H9 (cell line): Measurements from ENCODE around the gene SRPK2. TPM values are rescaled to one million over a fixed set of nuclear protein-coding genes. Genes with fewer than 3 reads are reported as not detected.
A peak's percentile ranks its signal among the peaks of the same experiment; 100 is the strongest.
"Not testable (repeated sequence)": the region's sequence is repeated elsewhere in the genome, so short reads cannot be mapped to it uniquely, and the experiment has no call there.

ENCODE experiments used
- DNase-seq: peaks from one replicate; pipeline ENCODE4 v3.0.0-alpha.2; 2017
- H2AFZ ChIP-seq: one replicate; pipeline ENCODE4 v1.6.1; 2013; ENCODE audit warnings: mild to moderate bottlenecking, low read length, control low read depth, moderate library complexity
- H2AK5ac ChIP-seq: 2 replicates; pipeline ENCODE4 v1.6.1; 2013; ENCODE audit warnings: low read length, control low read depth, mixed read lengths; ENCODE audit not compliant: insufficient read length
- H2BK120ac ChIP-seq: one replicate; pipeline ENCODE4 v1.6.1; 2013; ENCODE audit warnings: low read depth, mild to moderate bottlenecking, low read length, control low read depth, inconsistent platforms; ENCODE audit not compliant: poor library complexity, severe bottlenecking
- H2BK12ac ChIP-seq: 2 replicates; pipeline ENCODE4 v1.6.1; 2013; ENCODE audit warnings: low read length, control low read depth, mixed read lengths, low read depth; ENCODE audit not compliant: insufficient read length
- H2BK15ac ChIP-seq: 2 replicates; pipeline ENCODE4 v1.6.1; 2013; ENCODE audit warnings: low read depth, low read length, control low read depth
- H2BK20ac ChIP-seq: one replicate; pipeline ENCODE4 v1.6.1; 2013; ENCODE audit warnings: low read depth, mild to moderate bottlenecking, low read length, control low read depth, inconsistent platforms; ENCODE audit not compliant: poor library complexity, severe bottlenecking
- H2BK5ac ChIP-seq: 2 replicates; pipeline ENCODE4 v1.6.1; 2013; ENCODE audit warnings: low read length, control low read depth, mixed read lengths; ENCODE audit not compliant: insufficient read length
- H3K14ac ChIP-seq: 2 replicates; pipeline ENCODE4 v1.6.1; 2013; ENCODE audit warnings: low read length, control low read depth; ENCODE audit not compliant: insufficient read depth
- H3K18ac ChIP-seq: 2 replicates; pipeline ENCODE4 v1.6.1; 2013; ENCODE audit warnings: low read depth, mild to moderate bottlenecking, mixed read lengths, low read length, control low read depth; ENCODE audit not compliant: insufficient read length
- H3K23ac ChIP-seq: 2 replicates; pipeline ENCODE4 v1.6.1; 2013; ENCODE audit warnings: low read length, control low read depth, mixed read lengths, low read depth; ENCODE audit not compliant: insufficient read length
- H3K23me2 ChIP-seq: 2 replicates; pipeline ENCODE4 v1.6.1; 2013; ENCODE audit warnings: low read depth, mild to moderate bottlenecking, mixed read lengths, low read length, control low read depth; ENCODE audit not compliant: insufficient read length, poor library complexity, severe bottlenecking
- H3K27ac ChIP-seq: 2 replicates; pipeline ENCODE4 v1.5.1; 2013; ENCODE audit warnings: low read length, control low read depth, mixed read lengths, low read depth; ENCODE audit not compliant: insufficient read length
- H3K27me3 ChIP-seq: 2 replicates; pipeline ENCODE4 v1.6.1; 2013; ENCODE audit warnings: low read length, control low read depth, inconsistent platforms; ENCODE audit not compliant: insufficient read depth
- H3K4ac ChIP-seq: 2 replicates; pipeline ENCODE4 v1.6.1; 2013; ENCODE audit warnings: low read depth, mild to moderate bottlenecking, control low read depth, inconsistent platforms, low read length, moderate library complexity
- H3K4me1 ChIP-seq: 2 replicates; pipeline ENCODE4 v1.6.1; 2013; ENCODE audit warnings: low read length, control low read depth, inconsistent platforms; ENCODE audit not compliant: insufficient read depth
- H3K4me2 ChIP-seq: 2 replicates; pipeline ENCODE4 v1.6.1; 2013; ENCODE audit warnings: low read length, control low read depth, mixed read lengths; ENCODE audit not compliant: insufficient read length, insufficient read depth
- H3K56ac ChIP-seq: 2 replicates; pipeline ENCODE4 v1.6.1; 2013; ENCODE audit warnings: low read depth, mild to moderate bottlenecking, mixed read lengths, low read length, control low read depth; ENCODE audit not compliant: insufficient read length
- H3K79me1 ChIP-seq: 2 replicates; pipeline ENCODE4 v1.6.1; 2013; ENCODE audit warnings: low read depth, mild to moderate bottlenecking, moderate library complexity, low read length, control low read depth, inconsistent platforms; ENCODE audit not compliant: insufficient read depth, poor library complexity, severe bottlenecking
- H3K79me2 ChIP-seq: 2 replicates; pipeline ENCODE4 v1.6.1; 2013; ENCODE audit warnings: low read length, control low read depth, inconsistent platforms; ENCODE audit not compliant: insufficient read depth
- H3K9ac ChIP-seq: 2 replicates; pipeline ENCODE4 v1.6.1; 2013; ENCODE audit warnings: low read length, control low read depth, mixed read lengths; ENCODE audit not compliant: insufficient read length; ENCODE audit errors: extremely low read depth
- H3K9me3 ChIP-seq: one replicate; pipeline ENCODE4 v1.6.1; 2013; ENCODE audit warnings: low read depth, low read length, inconsistent platforms; ENCODE audit not compliant: control insufficient read depth
- H3T11ph ChIP-seq: one replicate; pipeline ENCODE4 v1.6.1; 2013; ENCODE audit warnings: mild to moderate bottlenecking, low read length, control low read depth, inconsistent platforms
- H4K20me1 ChIP-seq: one replicate; pipeline ENCODE4 v1.6.1; 2013; ENCODE audit not compliant: control insufficient read depth, insufficient read length, insufficient read depth
- H4K5ac ChIP-seq: 2 replicates; pipeline ENCODE4 v1.6.1; 2013; ENCODE audit warnings: low read depth, mild to moderate bottlenecking, mixed read lengths, low read length, control low read depth; ENCODE audit not compliant: insufficient read length
- H4K8ac ChIP-seq: replicated peaks from 2 replicates; pipeline ENCODE4 v1.6.1; 2013; ENCODE audit warnings: low read length, control low read depth, mixed read lengths, low read depth; ENCODE audit not compliant: insufficient read length
- H4K91ac ChIP-seq: 2 replicates; pipeline ENCODE4 v1.6.1; 2013; ENCODE audit warnings: low read depth, mild to moderate bottlenecking, moderate library complexity, mixed read lengths, low read length, control low read depth; ENCODE audit not compliant: insufficient read length
- H3K27ac Mint-ChIP-seq, 3 experiments: 2 replicates in 2 of 3; 3 replicates in 1 of 3; pipeline ENCODE4 v1.8.0; 2020 to 2021; ENCODE audit warnings: mixed read lengths in 3 of 3, mild to moderate bottlenecking in 1 of 3, moderate library complexity in 1 of 3
- H3K27me3 Mint-ChIP-seq: 2 replicates; pipeline ENCODE4 v1.8.0; 2021; ENCODE audit warnings: low read depth, mild to moderate bottlenecking, moderate library complexity, mixed read lengths
- H3K36me3 Mint-ChIP-seq, 3 experiments: 2 replicates in 2 of 3; 3 replicates in 1 of 3; pipeline ENCODE4 v1.8.0; 2020 to 2021; ENCODE audit warnings: low read depth in 3 of 3, mixed read lengths in 3 of 3; ENCODE audit not compliant: insufficient read depth in 1 of 3
- H3K4me1 Mint-ChIP-seq, 2 experiments: 2 replicates each; pipeline ENCODE4 v1.8.0; 2020; ENCODE audit warnings: mixed read lengths in 2 of 2
- H3K4me3 Mint-ChIP-seq, 2 experiments: 2 replicates in 1 of 2; 3 replicates in 1 of 2; pipeline ENCODE4 v1.8.0; 2020 to 2021; ENCODE audit warnings: mild to moderate bottlenecking in 2 of 2, mixed read lengths in 2 of 2, moderate library complexity in 1 of 2
- H3K9me3 Mint-ChIP-seq, 2 experiments: 2 replicates in 1 of 2; 3 replicates in 1 of 2; pipeline ENCODE4 v1.8.0; 2020; ENCODE audit warnings: mild to moderate bottlenecking in 2 of 2, mixed read lengths in 2 of 2, moderate library complexity in 1 of 2
- WGBS: extraction: QIAGEN DNeasy Blood & Tissue Kit; methylation state at CpG from one replicate; pipeline ENCODE4 v1.1.7; 2013; ENCODE audit warnings: missing lambda C conversion rate, low lambda C conversion rate, mixed read lengths; ENCODE audit not compliant: insufficient read length; ENCODE audit errors: extremely low coverage; 5-methylcytosine and 5-hydroxymethylcytosine counted together
- total RNA-seq: library from RNA; stranded (reverse); gene quantifications from 2 replicates; pipeline ENCODE4 v1.2.1, GENCODE V29; 2021
- TF ChIP-seq, protein P1 (sequence below): fragments of 200-600 bp; sonication (generic); conservative IDR thresholded peaks from 3 replicates; pipeline ENCODE4 v1.8.0; 2021; ENCODE audit warnings: antibody characterized with exemption, mild to moderate bottlenecking

The SRPK2 gene
- total RNA-seq, 1 experiment from 2014 or later, result 41.1 TPM

DNA sequence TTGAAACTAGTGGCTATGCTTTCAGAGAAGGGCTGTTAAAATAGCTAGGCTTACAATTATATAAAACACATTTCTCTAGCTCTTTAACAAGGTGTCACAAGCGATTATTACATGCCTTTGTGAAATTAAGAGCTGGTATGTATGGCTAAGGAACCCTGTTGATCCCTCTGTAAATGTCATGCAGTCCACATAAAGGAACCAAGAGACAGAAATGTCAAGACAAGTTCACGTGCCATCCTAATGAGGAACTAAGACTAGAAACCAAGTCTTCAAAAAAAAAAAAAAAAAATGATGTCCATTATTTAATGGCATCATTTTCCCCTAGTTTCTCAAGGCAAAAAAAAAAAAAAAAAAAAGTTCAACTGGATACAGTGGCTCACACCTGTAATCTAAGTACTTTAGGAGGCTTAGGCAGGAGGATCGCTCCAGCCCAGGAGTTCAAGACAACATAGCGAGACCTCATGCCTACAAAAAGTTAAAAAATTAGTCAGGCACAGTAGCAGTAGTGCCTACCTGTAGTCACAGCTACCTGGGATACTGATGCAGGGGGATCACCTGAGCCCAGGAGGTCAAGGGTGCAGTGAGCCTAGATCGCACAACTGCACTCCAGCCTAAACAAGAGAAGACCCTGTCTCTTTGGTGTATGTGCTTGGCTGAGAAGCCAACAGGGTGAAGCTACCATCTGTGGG lies 63.4 kb downstream of the SRPK2 start:
- H3K27ac ChIP-seq, result no peak overlapping the region
- no peak overlapping the region for H3K18ac ChIP-seq
- no peak overlapping the region for H3K9ac ChIP-seq
- WGBS, result no CpG with 5 or more reads among the region's 5 CpGs
- Mint-ChIP-seq H3K4me3 (no peak overlapping the region), H3K36me3 (peaks cover 6 to 14% (median 8%) of the 10 kb centered on the region in 3 experiments; a peak in 6 of 7 replicates), H3K4me1 (peaks cover 0 to 6% of the 10 kb centered on the region in 2 experiments; a peak in 1 of 4 replicates), H3K27me3 (no peaks in the 10 kb centered on the region), H3K27ac (peak overlapping the region in 1 of 3 experiments; percentile 12; a peak in 1 of 7 replicates), H3K9me3 (no peaks in the 10 kb centered on the region)
- TF ChIP-seq, protein P1, sequence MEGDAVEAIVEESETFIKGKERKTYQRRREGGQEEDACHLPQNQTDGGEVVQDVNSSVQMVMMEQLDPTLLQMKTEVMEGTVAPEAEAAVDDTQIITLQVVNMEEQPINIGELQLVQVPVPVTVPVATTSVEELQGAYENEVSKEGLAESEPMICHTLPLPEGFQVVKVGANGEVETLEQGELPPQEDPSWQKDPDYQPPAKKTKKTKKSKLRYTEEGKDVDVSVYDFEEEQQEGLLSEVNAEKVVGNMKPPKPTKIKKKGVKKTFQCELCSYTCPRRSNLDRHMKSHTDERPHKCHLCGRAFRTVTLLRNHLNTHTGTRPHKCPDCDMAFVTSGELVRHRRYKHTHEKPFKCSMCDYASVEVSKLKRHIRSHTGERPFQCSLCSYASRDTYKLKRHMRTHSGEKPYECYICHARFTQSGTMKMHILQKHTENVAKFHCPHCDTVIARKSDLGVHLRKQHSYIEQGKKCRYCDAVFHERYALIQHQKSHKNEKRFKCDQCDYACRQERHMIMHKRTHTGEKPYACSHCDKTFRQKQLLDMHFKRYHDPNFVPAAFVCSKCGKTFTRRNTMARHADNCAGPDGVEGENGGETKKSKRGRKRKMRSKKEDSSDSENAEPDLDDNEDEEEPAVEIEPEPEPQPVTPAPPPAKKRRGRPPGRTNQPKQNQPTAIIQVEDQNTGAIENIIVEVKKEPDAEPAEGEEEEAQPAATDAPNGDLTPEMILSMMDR, result no peak
- H3K79me1 ChIP-seq, result peaks cover 6% of the 10 kb centered on the region
- H3K79me2 ChIP-seq, result peaks cover 14% of the 10 kb centered on the region; the same call in 1 of the 2 replicates
- no peak overlapping the region for H3K4ac ChIP-seq
- H3K9me3 ChIP-seq, result no peaks in the 10 kb centered on the region
- no peak overlapping the region for H3K56ac ChIP-seq
- no peaks in the 10 kb centered on the region for H4K20me1 ChIP-seq
- no peak overlapping the region for H3K14ac ChIP-seq
- H3K23me2 ChIP-seq, result no peaks in the 10 kb centered on the region
- H3K23ac ChIP-seq, result no peak overlapping the region
- H2AK5ac ChIP-seq, result no peak overlapping the region
- no peak overlapping the region for H2BK120ac ChIP-seq
- H2BK12ac ChIP-seq, result no peak overlapping the region
- no peak overlapping the region for H2BK20ac ChIP-seq
- H2BK5ac ChIP-seq, result no peak overlapping the region
- H2AFZ ChIP-seq, result no peak overlapping the region
- H2BK15ac ChIP-seq, result no peak overlapping the region
- no peak overlapping the region for H3K4me2 ChIP-seq
- no peak overlapping the region for H4K91ac ChIP-seq
- no peak overlapping the region for H3T11ph ChIP-seq
- no peaks in the 10 kb centered on the region; the same call in 1 of the 2 replicates for H3K4me1 ChIP-seq
- DNase-seq, result no peak
- no peak overlapping the region for H4K8ac ChIP-seq
- no peak overlapping the region for H4K5ac ChIP-seq
- no peaks in the 10 kb centered on the region for H3K27me3 ChIP-seq

DNA sequence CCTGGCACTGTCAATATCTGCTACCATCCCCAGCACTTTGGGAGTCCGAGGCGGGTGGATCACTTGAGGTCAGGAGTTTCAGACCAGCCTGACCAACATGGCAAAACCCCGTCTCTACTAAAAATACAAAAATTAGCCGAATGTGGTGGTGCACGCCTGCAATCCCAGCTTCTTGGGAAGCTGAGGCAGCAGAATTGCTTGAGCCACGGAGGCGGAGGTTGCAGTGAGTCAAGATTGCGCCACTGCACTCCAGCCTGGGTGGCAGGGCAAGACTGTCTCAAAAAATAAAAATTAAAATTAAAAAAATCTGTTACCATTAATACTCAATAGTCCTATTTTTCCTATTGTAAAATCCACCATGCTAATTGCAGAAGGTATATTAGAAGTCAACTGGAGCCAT lies 64.1 kb downstream of the SRPK2 start:
- not testable (repeated sequence) for H3K27ac ChIP-seq, H3K14ac ChIP-seq, H3T11ph ChIP-seq, H4K5ac ChIP-seq, H4K91ac ChIP-seq, H3K27me3 ChIP-seq, H4K8ac ChIP-seq, H2BK12ac ChIP-seq, H2BK20ac ChIP-seq, H3K9ac ChIP-seq, H3K56ac ChIP-seq, H3K18ac ChIP-seq, H3K79me1 ChIP-seq, H3K27me3 Mint-ChIP-seq, H3K4me2 ChIP-seq, H3K9me3 Mint-ChIP-seq, H3K23ac ChIP-seq, H3K9me3 ChIP-seq, H4K20me1 ChIP-seq, H2BK15ac ChIP-seq, H2BK5ac ChIP-seq, H3K4me1 Mint-ChIP-seq, H2BK120ac ChIP-seq, H3K4me1 ChIP-seq, H3K4me3 Mint-ChIP-seq, H3K4ac ChIP-seq, H2AFZ ChIP-seq, H3K27ac Mint-ChIP-seq, H3K23me2 ChIP-seq, H2AK5ac ChIP-seq, DNase-seq
- H3K36me3 Mint-ChIP-seq, result peaks cover 6 to 14% (median 8%) of the 10 kb centered on the region in 3 experiments; a peak in 6 of 7 replicates
- no CpG with 5 or more reads among the region's 8 CpGs for WGBS
- peaks cover 14% of the 10 kb centered on the region; the same call in 1 of the 2 replicates for H3K79me2 ChIP-seq
